GM12892 (cell line): ENCODE measurements around the gene SEC61B.

ENCODE experiments used
- POLR2A ChIP-seq: IDR thresholded peaks from 2 replicates; pipeline ENCODE4 v1.6.1; 2011; ENCODE audit warnings: low read depth, low read length, control low read depth
- POLR2AphosphoS5 ChIP-seq: IDR thresholded peaks from 2 replicates; pipeline ENCODE4 v1.6.1; 2011; ENCODE audit warnings: low read depth, low read length, control low read depth

DNA sequence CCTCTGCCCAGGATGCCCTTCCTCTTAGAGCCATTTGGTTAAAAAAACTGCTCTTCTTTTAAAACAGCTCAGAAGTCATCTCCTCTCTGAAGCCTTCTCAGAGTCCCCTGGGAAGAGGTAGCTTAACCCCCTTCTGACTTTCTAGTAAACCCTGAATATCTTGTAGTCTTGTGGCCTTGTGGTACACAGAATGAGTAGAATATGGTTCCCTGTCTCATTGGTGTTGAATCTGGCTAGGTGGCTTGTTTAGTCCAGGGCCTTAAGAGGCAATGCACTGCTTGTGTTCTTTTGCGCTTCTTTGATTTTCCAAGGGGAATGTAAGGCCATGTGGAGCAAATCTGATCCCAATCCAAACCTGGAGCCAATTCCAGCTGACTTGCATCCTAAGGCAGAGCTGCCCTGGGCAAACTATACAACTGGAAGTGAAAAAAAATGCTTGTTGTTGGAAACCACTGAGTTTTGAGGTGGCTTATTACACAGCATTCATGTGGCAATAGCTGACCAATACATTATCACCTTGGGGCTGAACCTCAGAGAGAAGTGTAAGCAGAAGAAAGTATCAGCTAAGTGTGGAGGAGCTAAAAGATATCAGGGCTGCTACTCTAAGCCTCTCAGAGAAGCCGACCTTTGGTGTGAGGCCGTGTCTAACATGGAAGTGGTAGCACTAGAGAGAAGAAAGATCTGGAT is 31.3 kb upstream of the SEC61B start:
- TF ChIP-seq POLR2A (no peak), POLR2AphosphoS5 (no peak)
